Fibroblast of the aortic adventitia (primary cell): ENCODE measurements around the gene CCR5AS.
"Not testable (repeated sequence)": the region's sequence is repeated elsewhere in the genome, so short reads cannot be mapped to it uniquely, and the experiment has no call there.

Source experiments
- DNase-seq: peaks from one replicate; pipeline ENCODE4 v3.0.0-alpha.2; 2010; ENCODE audit warnings: low read depth
- H3K4me3 ChIP-seq: 2 replicates; pipeline ENCODE4 v1.5.1; 2011; ENCODE audit warnings: low read depth, mild to moderate bottlenecking, control low read depth, low read length, moderate library complexity
- CTCF ChIP-seq: IDR thresholded peaks from 2 replicates; pipeline ENCODE4 v1.5.1; 2011; ENCODE audit warnings: mild to moderate bottlenecking, low read length, control low read depth, inconsistent platforms; ENCODE audit not compliant: insufficient read depth

The CCR5AS gene

GRCh38 chr3:46440531-46441294 is 33.8 kb upstream of the CCR5AS start:
- TF ChIP-seq CTCF: no peak
- H3K4me3 ChIP-seq: no peak overlapping the region
- no peak for DNase-seq

- TF ChIP-seq CTCF: no peak
- H3K4me3 ChIP-seq: no peak overlapping the region
- no peak for DNase-seq
Measured at GRCh38 chr3:46438831-46439230, 32.0 kb upstream of the CCR5AS start.

- DNase-seq: no peak
- no peak overlapping the region for H3K4me3 ChIP-seq
- no peak for TF ChIP-seq CTCF
Measured at GRCh38 chr3:46435081-46435726, 28.3 kb upstream of the CCR5AS start.

GRCh38 chr3:46433841-46434240 is 27.0 kb upstream of the CCR5AS start:
- no peak for TF ChIP-seq CTCF
- no peak for DNase-seq
- no peak overlapping the region for H3K4me3 ChIP-seq

GRCh38 chr3:46433118-46433517 is 26.3 kb upstream of the CCR5AS start:
- not testable (repeated sequence) for DNase-seq, H3K4me3 ChIP-seq

GRCh38 chr3:46431905-46432304 is 25.0 kb upstream of the CCR5AS start:
- H3K4me3 ChIP-seq: not testable (repeated sequence)

GRCh38 chr3:46430879-46431278 is 24.0 kb upstream of the CCR5AS start:
- not testable (repeated sequence) for DNase-seq, H3K4me3 ChIP-seq

More at GRCh38 chr3:46431905-46432304, 25.0 kb upstream of the CCR5AS start:
- DNase-seq: not testable (repeated sequence)

GRCh38 chr3:46429671-46430070 is 22.8 kb upstream of the CCR5AS start:
- no peak overlapping the region for H3K4me3 ChIP-seq
- no peak for DNase-seq
- TF ChIP-seq CTCF: no peak
